ENCODE data around the gene PGBD2.

The PGBD2 gene

GRCh38 chr1:248897412-248898337, 8.4 kb upstream of the PGBD2 start:
- no peaks in the 10 kb centered on the region for H4K20me1 ChIP-seq
- no peak overlapping the region for H3K9ac ChIP-seq
- no peaks in the 10 kb centered on the region; a peak in 1 of 22 replicates for H3K9me3 ChIP-seq (replicated peaks in 1 of 11)
- no peaks in the 10 kb centered on the region for H3K36me3 ChIP-seq
- H3K4me2 ChIP-seq: no peak overlapping the region
- H3K27ac ChIP-seq: no peak overlapping the region
- H3K27me3 ChIP-seq: no peaks in the 10 kb centered on the region
- peaks cover 0 to 23% (median 10%) of the 10 kb centered on the region in 10 experiments; a peak in 14 of 20 replicates for H3K4me1 ChIP-seq
- no peak overlapping the region for H3K4me3 ChIP-seq
- no peak for TF ChIP-seq Cebpa-rat (IDR thresholded peaks at IDR 0.05)

GRCh38 chr1:248900637-248901036, 5.4 kb upstream of the PGBD2 start:
- H3K27ac ChIP-seq: no peak overlapping the region

GRCh38 chr1:248901578-248901977, 4.5 kb upstream of the PGBD2 start:
- Histone ChIP-seq H3K4me2 (no peak overlapping the region), H3K36me3 (no peaks in the 10 kb centered on the region), H3K27me3 (no peaks in the 10 kb centered on the region), H3K9me3 (replicated peaks in 1 of 11) (no peaks in the 10 kb centered on the region; a peak in 1 of 22 replicates), H3K4me1 (peaks cover 6 to 15% (median 7%) of the 10 kb centered on the region in 10 experiments; a peak in 14 of 20 replicates), H4K20me1 (no peaks in the 10 kb centered on the region), H3K27ac (no peak overlapping the region), H3K9ac (no peak overlapping the region), H3K4me3 (no peak overlapping the region)
- TF ChIP-seq Cebpa-rat (IDR thresholded peaks at IDR 0.05): no peak

More at GRCh38 chr1:248900637-248901036, 5.4 kb upstream of the PGBD2 start:
- no peaks in the 10 kb centered on the region for H3K36me3 ChIP-seq
- peaks cover 5 to 14% (median 6%) of the 10 kb centered on the region in 10 experiments; a peak in 14 of 20 replicates for H3K4me1 ChIP-seq
- no peaks in the 10 kb centered on the region for H4K20me1 ChIP-seq
- H3K4me2 ChIP-seq: no peak overlapping the region
- TF ChIP-seq Cebpa-rat (IDR thresholded peaks at IDR 0.05): no peak
- H3K9me3 ChIP-seq (replicated peaks in 1 of 11): no peaks in the 10 kb centered on the region; a peak in 1 of 22 replicates
- H3K4me3 ChIP-seq: no peak overlapping the region
- H3K27me3 ChIP-seq: no peaks in the 10 kb centered on the region
- no peak overlapping the region for H3K9ac ChIP-seq

- Histone ChIP-seq H3K9me3 (replicated peaks in 1 of 11) (no peaks in the 10 kb centered on the region), H3K27ac (no peak overlapping the region), H4K20me1 (peaks cover 0 to 28% (median 15%) of the 10 kb centered on the region in 11 experiments; a peak in 15 of 22 replicates), H3K4me3 (no peak overlapping the region), H3K27me3 (no peaks in the 10 kb centered on the region), H3K9ac (no peak overlapping the region; a peak in 1 of 22 replicates), H3K4me2 (peak overlapping the region in 8 of 11 experiments; percentile 76 to 92 (median 86); a peak in 10 of 22 replicates), H3K36me3 (peaks cover 0 to 17% (median 0%) of the 10 kb centered on the region in 11 experiments; a peak in 4 of 22 replicates), H3K4me1 (peaks cover 17 to 38% (median 35%) of the 10 kb centered on the region in 10 experiments)
- no peak for TF ChIP-seq Cebpa-rat (IDR thresholded peaks at IDR 0.05)
Measured at GRCh38 chr1:248904437-248905216, 1.4 kb upstream of the PGBD2 start.

- TF ChIP-seq Cebpa-rat (IDR thresholded peaks at IDR 0.05): no peak
- peak overlapping the region; percentile 86 to 94 (median 90) for H3K9ac ChIP-seq
- H3K27me3 ChIP-seq: no peaks in the 10 kb centered on the region
Measured at GRCh38 chr1:248905662-248906008, 400 bp upstream of the PGBD2 start.

GRCh38 chr1:248906753-248907661, 972 bp downstream of the PGBD2 start:
- no peak for TF ChIP-seq Cebpa-rat (IDR thresholded peaks at IDR 0.05)
- Histone ChIP-seq H3K4me3 (peak overlapping the region; percentile 58 to 80 (median 68)), H3K36me3 (peaks cover 0 to 32% (median 5%) of the 10 kb centered on the region in 11 experiments; a peak in 10 of 22 replicates), H3K4me1 (peaks cover 17 to 54% (median 48%) of the 10 kb centered on the region in 10 experiments), H3K27me3 (no peaks in the 10 kb centered on the region), H4K20me1 (peaks cover 0 to 40% (median 23%) of the 10 kb centered on the region in 11 experiments; a peak in 15 of 22 replicates), H3K9me3 (replicated peaks in 1 of 11) (peaks cover 0 to 6% (median 6%) of the 10 kb centered on the region in 11 experiments; a peak in 10 of 22 replicates), H3K4me2 (peak overlapping the region; percentile 79 to 98 (median 90)), H3K9ac (peak overlapping the region; percentile 78 to 87 (median 80)), H3K27ac (peak overlapping the region; percentile 59 to 87 (median 77); a peak in 21 of 22 replicates)

More at GRCh38 chr1:248905662-248906008, 400 bp upstream of the PGBD2 start:
- peaks cover 0 to 26% (median 0%) of the 10 kb centered on the region in 11 experiments; a peak in 8 of 22 replicates for H3K36me3 ChIP-seq
- H3K4me1 ChIP-seq: peaks cover 17 to 48% (median 45%) of the 10 kb centered on the region in 10 experiments
- H3K4me3 ChIP-seq: peak overlapping the region; percentile 66 to 75 (median 67)
- no peaks in the 10 kb centered on the region for H3K9me3 ChIP-seq (replicated peaks in 1 of 11)
- H3K27ac ChIP-seq: peak overlapping the region; percentile 88 to 98 (median 93)
- peaks cover 0 to 38% (median 23%) of the 10 kb centered on the region in 11 experiments; a peak in 15 of 22 replicates for H4K20me1 ChIP-seq
- H3K4me2 ChIP-seq: peak overlapping the region; percentile 76 to 94 (median 88)

GRCh38 chr1:248910761-248911160, 4.7 kb downstream of the PGBD2 start:
- no peak overlapping the region for H3K27ac ChIP-seq
- peaks cover 16 to 79% (median 65%) of the 10 kb centered on the region in 10 experiments for H3K4me1 ChIP-seq
- H3K27me3 ChIP-seq: no peaks in the 10 kb centered on the region
- peaks cover 0 to 9% (median 8%) of the 10 kb centered on the region in 11 experiments; a peak in 10 of 22 replicates for H3K9me3 ChIP-seq (replicated peaks in 1 of 11)
- H3K36me3 ChIP-seq: peaks cover 26 to 57% (median 30%) of the 10 kb centered on the region in 11 experiments
- peaks cover 0 to 70% (median 37%) of the 10 kb centered on the region in 11 experiments; a peak in 15 of 22 replicates for H4K20me1 ChIP-seq
- H3K4me3 ChIP-seq: no peak overlapping the region
- H3K4me2 ChIP-seq: peak overlapping the region in 8 of 11 experiments; percentile 27 to 97 (median 88); a peak in 14 of 22 replicates
- TF ChIP-seq Cebpa-rat (IDR thresholded peaks at IDR 0.05): no peak
- no peak overlapping the region; a peak in 1 of 22 replicates for H3K9ac ChIP-seq
